HepG2 (cell line): ENCODE data around the gene SOCS3. TPM values are rescaled to one million over a fixed set of nuclear protein-coding genes. Genes with fewer than 3 reads are reported as not detected.

ENCODE experiments used
- ARID4A ChIP-seq: sonication (generic); formaldehyde crosslinking; IDR thresholded peaks from 2 replicates; pipeline ENCODE4 v1.5.0; 2020; ENCODE audit warnings: mild to moderate bottlenecking, missing genetic modification reagents, borderline replicate concordance
- DBP ChIP-seq: sonication (generic); formaldehyde crosslinking; IDR thresholded peaks from 2 replicates; pipeline ENCODE4 v1.4.0; 2020; ENCODE audit warnings: missing genetic modification reagents; ENCODE audit errors: not compliant biosample characterization
- EZH2 ChIP-seq: conservative IDR thresholded peaks from 2 replicates; pipeline ENCODE4 v1.6.1; 2012; ENCODE audit warnings: mild to moderate bottlenecking, low read depth, low read length, moderate library complexity
- FOSL1 ChIP-seq: sonication (generic); formaldehyde crosslinking; IDR thresholded peaks from 2 replicates; pipeline ENCODE4 v1.9.0; 2021; ENCODE audit warnings: missing genetic modification reagents, borderline replicate concordance
- HIC2 ChIP-seq: sonication (generic); formaldehyde crosslinking; IDR thresholded peaks from 2 replicates; pipeline ENCODE4 v1.9.0; 2022; ENCODE audit warnings: low read depth, missing genetic modification reagents
- HOXD1 ChIP-seq: sonication (generic); formaldehyde crosslinking; IDR thresholded peaks from 2 replicates; pipeline ENCODE4 v1.5.0; 2020; ENCODE audit warnings: missing genetic modification reagents
- MYC ChIP-seq: sonication (generic); formaldehyde crosslinking; IDR thresholded peaks from 2 replicates; pipeline ENCODE4 v1.9.0; 2021; ENCODE audit warnings: missing genetic modification reagents, borderline replicate concordance
- NCOA5 ChIP-seq: sonication (generic); formaldehyde crosslinking; IDR thresholded peaks from 2 replicates; pipeline ENCODE4 v1.4.0; 2020; ENCODE audit warnings: missing genetic modification reagents
- PITX1 ChIP-seq: sonication (generic); formaldehyde crosslinking; IDR thresholded peaks from 2 replicates; pipeline ENCODE4 v1.5.1; 2020; ENCODE audit warnings: mild to moderate bottlenecking, missing genetic modification reagents
- PLRG1 ChIP-seq: fragments of 450-650 bp; conservative IDR thresholded peaks from 2 replicates; pipeline ENCODE4 v1.6.1; 2016
- RORA ChIP-seq: sonication (generic); formaldehyde crosslinking; IDR thresholded peaks from 2 replicates; pipeline ENCODE4 v1.5.0; 2020; ENCODE audit warnings: mild to moderate bottlenecking, missing genetic modification reagents, moderate library complexity
- SMAD9 ChIP-seq: sonication (generic); formaldehyde crosslinking; IDR thresholded peaks from 2 replicates; pipeline ENCODE4 v1.5.1; 2020; ENCODE audit warnings: mild to moderate bottlenecking, missing genetic modification reagents
- TOE1 ChIP-seq: sonication (generic); formaldehyde crosslinking; IDR thresholded peaks from 2 replicates; pipeline ENCODE4 v1.4.0; 2020; ENCODE audit warnings: mild to moderate bottlenecking, missing genetic modification reagents
- U2AF2 ChIP-seq: fragments of 200-400 bp; formaldehyde crosslinking; IDR thresholded peaks from 2 replicates; pipeline ENCODE4 v1.6.1; 2017; ENCODE audit warnings: low read depth, mild to moderate bottlenecking, low read length
- USF2 ChIP-seq, 2 experiments: sonication (generic) in 1 of 2; formaldehyde crosslinking in 1 of 2; IDR thresholded peaks; 2 replicates each; pipeline versions ENCODE4 v1.5.1 to v1.6.1; 2011 to 2020; ENCODE audit warnings: borderline replicate concordance in 1 of 2, low read depth in 1 of 2, low read length in 1 of 2, mild to moderate bottlenecking in 1 of 2, missing genetic modification reagents in 1 of 2, moderate library complexity in 1 of 2
- ZNF136 ChIP-seq: sonication (generic); formaldehyde crosslinking; IDR thresholded peaks from 2 replicates; pipeline ENCODE4 v1.8.1; 2022; ENCODE audit warnings: low read depth, mild to moderate bottlenecking, moderate library complexity, missing genetic modification reagents
- ZNF224 ChIP-seq: sonication (generic); formaldehyde crosslinking; IDR thresholded peaks from 2 replicates; pipeline ENCODE4 v1.5.0; 2020; ENCODE audit warnings: mild to moderate bottlenecking, missing genetic modification reagents
- ZNF530 ChIP-seq: sonication (generic); formaldehyde crosslinking; IDR thresholded peaks from 2 replicates; pipeline ENCODE4 v1.5.0; 2020; ENCODE audit warnings: low read depth, mild to moderate bottlenecking, missing genetic modification reagents
- ZNF550 ChIP-seq: sonication (generic); formaldehyde crosslinking; IDR thresholded peaks from 2 replicates; pipeline ENCODE4 v1.4.0; 2020; ENCODE audit warnings: mild to moderate bottlenecking, missing genetic modification reagents, borderline replicate concordance
- ZNF7 ChIP-seq: IDR thresholded peaks from 2 replicates; pipeline ENCODE4 v1.6.1; 2016; ENCODE audit warnings: missing biosample characterization, missing genetic modification reagents
- ZNF709 ChIP-seq: sonication (generic); formaldehyde crosslinking; IDR thresholded peaks from 2 replicates; pipeline ENCODE4 v1.5.0; 2020; ENCODE audit warnings: mild to moderate bottlenecking, missing genetic modification reagents
- ZNF781 ChIP-seq: sonication (generic); formaldehyde crosslinking; IDR thresholded peaks from 2 replicates; pipeline ENCODE4 v1.5.1; 2020; ENCODE audit warnings: borderline replicate concordance, mild to moderate bottlenecking, missing genetic modification reagents; ENCODE audit errors: not compliant biosample characterization
- ZNF879 ChIP-seq: sonication (generic); formaldehyde crosslinking; IDR thresholded peaks from 2 replicates; pipeline ENCODE4 v1.8.1; 2023; ENCODE audit warnings: missing genetic modification reagents
- polyA plus RNA-seq, 8 experiments: library from polyadenylated mRNA; depleted of rRNA in 3 of 8; stranded (reverse) in 7 of 8; unstranded in 1 of 8; fragments of >200 nt; fragmentation: Illumina TruSeq in 4 of 8; extraction: Trizol in 4 of 8; gene quantifications; 2 replicates each; pipeline versions ENCODE4 v1.2.1 to v1.2.3, GENCODE V29; 2011 to 2016; ENCODE audit warnings: low read depth in 4 of 8, missing spikeins in 1 of 8, mixed read lengths in 1 of 8; ENCODE audit not compliant: insufficient read depth in 1 of 8
- total RNA-seq, 5 experiments: library from RNA; depleted of rRNA; stranded (reverse); fragments of >200 nt; fragmentation: Illumina TruSeq; extraction: Trizol; gene quantifications; 2 replicates each; pipeline ENCODE4 v1.2.3, GENCODE V29; 2016; ENCODE audit warnings: low read depth in 1 of 5

SOCS3 gene
- total and polyA plus RNA-seq, 2 of the 13 experiments (the other 11 are each of a cell fraction or from before 2014, with no cell fraction given) = 0.77 to 2.4 TPM

- TF ChIP-seq ZNF7 (CRISPR knock-in tag) (no peak), ARID4A (CRISPR knock-in tag) (no peak; the same call in 1 of the 2 replicates), EZH2 (no peak), ZNF136 (CRISPR knock-in tag) (no peak), MYC (CRISPR knock-in tag) (no peak), ZNF550 (CRISPR knock-in tag) (no peak), NCOA5 (CRISPR knock-in tag) (no peak), PLRG1 (no peak), ZNF709 (no peak), ZNF781 (CRISPR knock-in tag) (no peak), ZNF879 (no peak), RORA (CRISPR knock-in tag) (no peak), HIC2 (CRISPR knock-in tag) (peak; percentile 18; the same call in 1 of the 2 replicates), SMAD9 (no peak), ZNF224 (CRISPR knock-in tag) (no peak), ZNF530 (no peak), FOSL1 (CRISPR knock-in tag) (peak; percentile 90), PITX1 (CRISPR knock-in tag) (no peak), TOE1 (CRISPR knock-in tag) (no peak), HOXD1 (CRISPR knock-in tag) (no peak), DBP (no peak), USF2 (IDR thresholded peaks at IDR 0.05; ENCODE audit: low read depth, low read length) (no peak), USF2 (CRISPR knock-in tag; IDR thresholded peaks at IDR 0.05; ENCODE audit: borderline replicate concordance) (no peak), U2AF2 (no peak)
Observed at GRCh38 chr17:78399693-78400144, 39.8 kb upstream of the SOCS3 start (continued).
